Lower leg skin (tissue), 4 donors: ENCODE measurements around the gene RNU7-1. TPM values are rescaled to one million over a fixed set of nuclear protein-coding genes. Genes with fewer than 3 reads are reported as not detected.

ENCODE experiments used
- DNase-seq, 2 donors: peaks; one replicate each; pipeline ENCODE4 v3.0.0-alpha.2; 2019; ENCODE audit warnings: low spot score in 2 of 2
- H3K4me3 ChIP-seq: fragments of 200-600 bp; sonication (generic); 2 replicates; pipeline ENCODE4 v1.5.1; 2017; ENCODE audit warnings: mild to moderate bottlenecking, low read depth; ENCODE audit not compliant: poor library complexity, severe bottlenecking
- POLR2A ChIP-seq, 2 donors: fragments of 450-650 bp; IDR thresholded peaks; one replicate each; pipeline ENCODE4 v1.6.1; 2016 to 2017; ENCODE audit warnings: antibody characterized with exemption in 2 of 2, mild to moderate bottlenecking in 1 of 2, moderate library complexity in 1 of 2
- WGBS, 2 donors: methylation state at CpG; one replicate each; pipeline ENCODE4 v1.1.5; 2018; 5-methylcytosine and 5-hydroxymethylcytosine counted together
- intact Hi-C: fragments of 100-400 bp; cut with DNase I; formaldehyde crosslinking; loops from one replicate; pipeline ENCODE4 v1.15.0; 2023; ENCODE audit warnings: low total_unique reads
- total RNA-seq, 4 donors: library from RNA; depleted of rRNA; stranded (reverse); fragments of >200 nt; gene quantifications; one replicate each; pipeline ENCODE4 v1.1.0, GENCODE V29; 2016
- TF ChIP-seq, protein P1 (sequence below), 3 donors: fragments of 450-650 bp; IDR thresholded peaks; one replicate each; pipeline ENCODE4 v1.5.1; 2016; ENCODE audit warnings: antibody characterized with exemption in 3 of 3, mild to moderate bottlenecking in 3 of 3, moderate library complexity in 2 of 3

RNU7-1 gene
- total RNA-seq, 4 donors from 2014 or later = not detected

DNA sequence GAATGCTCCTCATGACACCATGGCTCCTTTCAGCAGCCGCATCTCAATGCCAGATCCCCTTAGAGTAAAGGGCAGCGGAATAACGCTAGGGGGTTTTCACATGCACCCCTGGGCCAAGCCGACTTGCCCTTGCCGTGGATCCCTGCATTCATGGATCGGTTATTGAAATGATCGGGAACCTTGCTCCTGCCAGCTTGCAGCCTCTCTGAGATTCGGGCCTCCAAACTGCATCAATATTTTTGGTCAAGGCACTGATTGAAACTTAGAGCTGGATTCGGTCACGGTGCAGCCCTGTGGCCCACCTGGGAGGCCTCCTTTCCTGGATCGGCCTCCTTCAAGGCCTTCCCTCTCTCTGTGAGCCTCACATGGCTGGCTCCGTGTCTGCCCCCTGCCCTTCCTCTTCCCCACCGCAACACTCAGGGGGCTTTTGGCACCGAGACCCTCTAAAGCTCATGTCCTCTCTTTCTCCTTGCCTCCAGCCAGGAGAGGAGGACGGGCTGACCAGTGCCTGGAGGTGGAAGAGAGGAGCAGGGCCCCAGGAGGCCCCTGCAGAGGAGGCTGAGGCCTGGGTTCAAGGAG, 9.3 kb downstream of the RNU7-1 start:
- no peak overlapping the region for H3K4me3 ChIP-seq
- intact Hi-C loops = loop anchor here (10.0 kb wide), 1 partner anchor 142 kb away; the partner anchor contains the start of gene C1R
- DNase-seq = no peak
- whole genome bisulfite sequencing, 2 donors = 72 to 80% methylated on average over 15 of the region's 15 CpGs
- TF ChIP-seq POLR2A (IDR thresholded peaks at IDR 0.05) = no peak
- TF ChIP-seq, protein P1, sequence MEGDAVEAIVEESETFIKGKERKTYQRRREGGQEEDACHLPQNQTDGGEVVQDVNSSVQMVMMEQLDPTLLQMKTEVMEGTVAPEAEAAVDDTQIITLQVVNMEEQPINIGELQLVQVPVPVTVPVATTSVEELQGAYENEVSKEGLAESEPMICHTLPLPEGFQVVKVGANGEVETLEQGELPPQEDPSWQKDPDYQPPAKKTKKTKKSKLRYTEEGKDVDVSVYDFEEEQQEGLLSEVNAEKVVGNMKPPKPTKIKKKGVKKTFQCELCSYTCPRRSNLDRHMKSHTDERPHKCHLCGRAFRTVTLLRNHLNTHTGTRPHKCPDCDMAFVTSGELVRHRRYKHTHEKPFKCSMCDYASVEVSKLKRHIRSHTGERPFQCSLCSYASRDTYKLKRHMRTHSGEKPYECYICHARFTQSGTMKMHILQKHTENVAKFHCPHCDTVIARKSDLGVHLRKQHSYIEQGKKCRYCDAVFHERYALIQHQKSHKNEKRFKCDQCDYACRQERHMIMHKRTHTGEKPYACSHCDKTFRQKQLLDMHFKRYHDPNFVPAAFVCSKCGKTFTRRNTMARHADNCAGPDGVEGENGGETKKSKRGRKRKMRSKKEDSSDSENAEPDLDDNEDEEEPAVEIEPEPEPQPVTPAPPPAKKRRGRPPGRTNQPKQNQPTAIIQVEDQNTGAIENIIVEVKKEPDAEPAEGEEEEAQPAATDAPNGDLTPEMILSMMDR (IDR thresholded peaks at IDR 0.05) = no peak

DNA sequence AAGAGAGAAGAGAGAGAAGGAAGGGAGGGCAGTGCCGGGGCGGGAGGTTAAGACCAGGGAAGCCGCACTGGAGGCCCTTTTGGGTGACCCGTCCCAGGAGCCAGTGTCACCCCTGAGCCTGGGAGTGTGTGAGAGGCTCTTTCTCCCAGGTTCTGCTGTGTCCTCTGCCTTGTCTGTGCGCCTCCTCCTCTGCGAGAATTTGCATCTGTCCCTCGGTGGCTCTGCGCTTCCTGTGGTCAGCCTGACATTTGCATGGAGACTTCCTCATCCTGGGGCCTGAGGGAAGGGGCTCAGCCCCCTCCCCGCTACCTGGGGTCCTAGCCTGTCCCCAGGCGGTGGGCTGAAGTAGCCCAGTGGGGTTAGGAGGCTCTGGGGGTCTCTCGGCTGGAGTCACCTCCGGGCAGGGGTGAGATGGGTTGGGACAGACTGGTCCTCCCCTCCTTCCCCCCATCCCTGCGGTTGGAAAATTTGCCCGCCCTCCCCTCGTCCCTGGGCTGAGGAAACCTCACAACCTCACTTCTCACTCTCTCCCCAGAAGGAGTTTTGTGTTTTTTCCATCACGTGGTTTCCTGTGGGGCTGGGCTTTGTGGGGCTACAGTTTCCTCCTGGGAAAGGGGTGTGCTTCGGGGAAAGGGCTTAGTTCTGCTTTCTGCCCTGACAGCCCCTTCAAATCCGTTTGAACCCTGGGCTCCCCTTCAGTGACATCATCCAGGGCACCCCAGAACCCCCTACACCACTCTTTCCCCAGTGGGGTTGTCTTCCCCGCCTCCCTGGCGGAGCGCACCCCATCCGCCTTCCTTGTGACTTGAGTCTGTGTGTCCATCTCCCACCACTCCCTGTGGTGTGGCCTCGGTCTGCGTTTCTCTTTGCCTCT, 10.1 kb downstream of the RNU7-1 start:
- 59% methylated on average over 24 of the region's 24 CpGs for WGBS, 2 donors
- TF ChIP-seq, protein P1 (IDR thresholded peaks at IDR 0.05) = no peak
- TF ChIP-seq POLR2A (IDR thresholded peaks at IDR 0.05) = no peak
- DNase-seq = no peak
- intact Hi-C loops = loop anchor here (10.0 kb wide), 1 partner anchor 141 kb away; the partner anchor contains the start of gene C1R
- no peak overlapping the region for H3K4me3 ChIP-seq

GRCh38 chr12:6954316-6955107, 10.9 kb downstream of the RNU7-1 start:
- intact Hi-C loops = loop anchor here (10.0 kb wide), 1 partner anchor 140 kb away; the partner anchor contains the start of gene C1R
- no peak for TF ChIP-seq POLR2A (IDR thresholded peaks at IDR 0.05)
- TF ChIP-seq, protein P1 (IDR thresholded peaks at IDR 0.05) = no peak
- WGBS, 2 donors = 88 to 91% methylated on average over 18 to 21 of the region's 21 CpGs
- H3K4me3 ChIP-seq = no peak overlapping the region
- DNase-seq = no peak

DNA sequence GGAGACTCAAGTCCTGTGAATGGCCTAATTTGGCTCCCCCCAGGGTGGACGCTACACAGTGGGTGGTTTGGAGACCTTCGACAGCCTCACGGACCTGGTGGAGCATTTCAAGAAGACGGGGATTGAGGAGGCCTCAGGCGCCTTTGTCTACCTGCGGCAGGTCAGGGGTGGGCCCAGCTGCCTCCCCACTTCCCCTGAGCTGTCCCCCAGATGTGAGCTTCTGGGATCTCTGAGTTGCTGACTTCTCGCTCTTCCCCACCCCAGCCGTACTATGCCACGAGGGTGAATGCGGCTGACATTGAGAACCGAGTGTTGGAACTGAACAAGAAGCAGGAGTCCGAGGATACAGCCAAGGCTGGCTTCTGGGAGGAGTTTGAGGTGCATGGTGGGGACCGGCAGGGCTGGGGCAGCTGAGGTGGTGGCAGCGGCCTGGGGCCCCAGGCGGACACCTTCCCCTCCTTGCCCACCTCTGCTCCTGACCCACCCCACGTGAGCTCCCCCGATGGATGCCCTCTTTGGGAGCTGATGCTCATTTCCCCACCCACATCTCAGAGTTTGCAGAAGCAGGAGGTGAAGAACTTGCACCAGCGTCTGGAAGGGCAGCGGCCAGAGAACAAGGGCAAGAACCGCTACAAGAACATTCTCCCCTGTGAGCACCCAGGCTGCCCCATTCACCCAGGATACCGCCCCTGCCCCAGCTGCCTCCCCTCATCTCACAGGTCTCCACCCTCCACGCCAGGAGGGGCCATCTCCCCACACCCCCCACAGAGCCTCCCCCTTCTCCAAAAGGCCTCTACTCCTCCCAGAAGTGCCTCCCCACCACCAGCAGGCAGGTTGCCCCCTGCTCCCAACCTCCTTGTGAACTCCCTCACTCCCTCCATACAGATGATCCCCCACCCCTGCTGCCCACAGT, 11.7 kb downstream of the RNU7-1 start:
- TF ChIP-seq POLR2A (IDR thresholded peaks at IDR 0.05) = no peak
- TF ChIP-seq, protein P1 (IDR thresholded peaks at IDR 0.05) = no peak
- WGBS, 2 donors = 81 to 87% methylated on average over 21 to 22 of the region's 22 CpGs
- intact Hi-C loops = loop anchor here (10.0 kb wide), 1 partner anchor 139 kb away; the partner anchor contains the start of gene C1R
- no peak overlapping the region for H3K4me3 ChIP-seq
- DNase-seq = no peak
